LNCAP (cell line): Measurements from ENCODE around the gene LAMA3.

Experiments
- CTCF ChIP-seq: fragments of 450-650 bp; IDR thresholded peaks from 2 replicates; pipeline ENCODE4 v1.5.1; 2017; ENCODE audit warnings: mild to moderate bottlenecking

Gene LAMA3

GRCh38 chr18:23730857-23731256 lies 41.6 kb downstream of the LAMA3 start:
- TF ChIP-seq CTCF: no peak

DNA sequence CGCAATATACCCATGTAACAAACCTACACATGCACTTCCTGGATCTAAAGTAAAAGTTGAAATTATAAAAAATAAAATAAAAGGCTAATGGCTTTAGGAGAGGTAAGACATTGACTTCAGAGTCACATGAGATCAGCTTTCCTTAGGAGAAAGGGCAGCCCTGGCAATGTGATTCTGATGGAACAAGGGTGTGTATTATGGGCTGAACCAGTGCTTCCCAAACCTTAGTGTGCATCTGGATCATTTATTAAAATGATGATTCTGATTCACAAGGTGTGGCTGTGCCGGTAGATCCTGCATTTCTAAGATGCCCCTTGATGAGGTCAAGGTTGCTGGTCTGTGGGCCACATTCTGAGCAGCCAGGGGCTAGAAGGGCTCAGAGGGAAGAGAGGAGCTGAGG lies 42.6 kb downstream of the LAMA3 start:
- no peak for TF ChIP-seq CTCF

DNA sequence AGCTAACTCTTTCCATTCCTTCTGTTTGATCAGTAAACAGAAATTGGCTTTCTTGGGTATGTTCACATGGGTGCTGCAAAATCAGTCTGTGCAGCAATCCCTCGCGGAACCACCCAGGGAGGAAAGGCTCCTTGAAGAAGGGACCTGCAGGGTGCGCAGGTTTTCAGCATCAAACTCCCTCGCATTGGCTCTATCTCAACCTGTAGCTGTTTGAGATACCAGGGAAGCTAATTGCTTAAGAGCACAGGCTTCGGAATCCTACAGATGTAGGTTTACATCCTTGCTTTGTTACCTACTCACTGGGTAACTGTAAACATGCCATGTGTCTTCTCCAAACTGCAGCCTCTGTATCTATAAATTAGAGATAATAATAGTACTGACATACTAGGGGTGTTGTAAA lies 43.2 kb downstream of the LAMA3 start:
- TF ChIP-seq CTCF: no peak

GRCh38 chr18:23733895-23734294 lies 44.6 kb downstream of the LAMA3 start:
- no peak for TF ChIP-seq CTCF

- no peak for TF ChIP-seq CTCF
These were observed 45.8 kb downstream of the LAMA3 start for GRCh38 chr18:23735021-23735464.

- no peak for TF ChIP-seq CTCF
These were observed 48.3 kb downstream of the LAMA3 start for GRCh38 chr18:23737578-23737977.

- no peak for TF ChIP-seq CTCF
These were observed 48.9 kb downstream of the LAMA3 start for GRCh38 chr18:23738151-23738550.

- TF ChIP-seq CTCF: no peak
These were observed 49.3 kb downstream of the LAMA3 start for GRCh38 chr18:23738575-23738974.
